Measurements from ENCODE around the gene QSOX2.
A peak's percentile ranks its signal among the peaks of the same experiment; 100 is the strongest.

Gene QSOX2, protein sequence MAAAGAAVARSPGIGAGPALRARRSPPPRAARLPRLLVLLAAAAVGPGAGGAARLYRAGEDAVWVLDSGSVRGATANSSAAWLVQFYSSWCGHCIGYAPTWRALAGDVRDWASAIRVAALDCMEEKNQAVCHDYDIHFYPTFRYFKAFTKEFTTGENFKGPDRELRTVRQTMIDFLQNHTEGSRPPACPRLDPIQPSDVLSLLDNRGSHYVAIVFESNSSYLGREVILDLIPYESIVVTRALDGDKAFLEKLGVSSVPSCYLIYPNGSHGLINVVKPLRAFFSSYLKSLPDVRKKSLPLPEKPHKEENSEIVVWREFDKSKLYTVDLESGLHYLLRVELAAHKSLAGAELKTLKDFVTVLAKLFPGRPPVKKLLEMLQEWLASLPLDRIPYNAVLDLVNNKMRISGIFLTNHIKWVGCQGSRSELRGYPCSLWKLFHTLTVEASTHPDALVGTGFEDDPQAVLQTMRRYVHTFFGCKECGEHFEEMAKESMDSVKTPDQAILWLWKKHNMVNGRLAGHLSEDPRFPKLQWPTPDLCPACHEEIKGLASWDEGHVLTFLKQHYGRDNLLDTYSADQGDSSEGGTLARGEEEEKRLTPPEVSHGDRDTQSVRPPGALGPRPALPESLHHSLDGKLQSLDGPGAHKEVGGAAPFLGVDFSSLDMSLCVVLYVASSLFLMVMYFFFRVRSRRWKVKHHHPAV

GRCh38 chr9:136245219-136246150 is at the start of gene QSOX2:
Gene QSOX2 (minus strand): TSS chr9:136245812. CDS start chr9:136245803, 9 bp downstream.
- peak; percentile 81 for DNase-seq

GRCh38 chr9:136295055-136295454 is 49.4 kb upstream of the QSOX2 start:
- DNase-seq = no peak

- DNase-seq = no peak
Observed at GRCh38 chr9:136294437-136294836, 48.8 kb upstream of the QSOX2 start.

- DNase-seq = no peak
Observed at GRCh38 chr9:136293476-136294077, 48.0 kb upstream of the QSOX2 start.

GRCh38 chr9:136292591-136293448 is 47.2 kb upstream of the QSOX2 start:
- no peak for DNase-seq

GRCh38 chr9:136292026-136292538 is 46.5 kb upstream of the QSOX2 start:
- no peak for DNase-seq

- DNase-seq = no peak
Observed at GRCh38 chr9:136291306-136292025, 45.9 kb upstream of the QSOX2 start.

GRCh38 chr9:136290508-136291000 is 44.9 kb upstream of the QSOX2 start:
- no peak for DNase-seq

GRCh38 chr9:136289651-136290507 is 44.3 kb upstream of the QSOX2 start:
- DNase-seq = no peak

DNA sequence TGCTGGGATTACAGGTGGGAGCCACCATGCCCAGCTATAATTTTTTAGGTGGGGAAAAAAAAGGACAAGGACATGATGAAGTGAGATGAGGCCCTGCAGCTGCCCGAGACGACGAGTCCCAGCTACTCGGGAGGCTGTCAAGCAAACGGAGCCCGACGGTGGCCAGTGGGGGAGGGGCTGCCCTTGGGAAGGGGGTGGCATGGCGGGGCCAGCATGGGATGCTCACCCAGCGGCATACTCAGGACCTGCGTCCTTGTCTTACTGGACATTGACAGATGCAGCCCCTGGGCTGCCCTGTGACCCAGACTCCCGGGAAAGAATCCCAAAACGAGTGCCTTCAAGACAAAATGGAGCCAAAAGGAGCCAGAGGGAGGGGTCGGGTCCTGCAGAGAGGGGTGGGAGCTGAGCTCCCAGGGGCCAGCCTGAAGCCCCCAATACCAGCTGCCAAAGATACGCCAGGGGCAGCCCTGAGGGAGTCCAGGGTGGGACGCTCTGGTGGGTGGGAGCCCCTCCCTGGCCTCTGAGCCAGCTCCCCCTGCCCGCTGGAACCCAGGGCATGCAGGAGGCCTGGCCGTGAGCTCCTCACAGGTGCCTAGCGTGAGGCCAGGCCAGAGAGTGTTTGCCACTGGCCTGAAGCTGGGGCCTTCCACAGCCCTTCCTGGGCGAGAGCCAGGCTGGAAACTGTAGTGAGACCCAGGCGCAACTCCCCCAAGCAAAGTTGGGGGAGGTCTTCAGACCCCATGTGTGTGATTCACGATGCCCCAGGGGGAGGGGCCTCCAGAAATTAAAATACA is 42.5 kb upstream of the QSOX2 start:
- DNase-seq = no peak

DNA sequence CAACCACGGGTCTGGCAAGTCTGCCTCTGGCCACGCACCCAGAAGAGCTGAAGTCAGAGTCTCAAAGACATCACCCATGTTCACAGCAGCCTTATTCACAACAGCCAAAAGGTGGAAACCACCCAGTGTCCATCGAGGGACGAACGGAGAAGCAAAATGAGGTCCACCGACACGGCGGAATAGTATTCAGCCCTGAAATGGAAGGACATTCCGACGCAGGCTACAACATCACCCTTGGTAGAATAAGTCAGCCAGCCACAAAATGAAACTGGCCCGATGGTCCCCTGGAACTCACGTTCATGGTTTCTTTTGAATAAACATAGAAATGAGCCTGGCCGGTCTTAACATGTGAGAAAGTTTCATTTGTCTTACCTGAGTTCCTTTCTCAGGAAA is 41.4 kb upstream of the QSOX2 start:
- no peak for DNase-seq

DNA sequence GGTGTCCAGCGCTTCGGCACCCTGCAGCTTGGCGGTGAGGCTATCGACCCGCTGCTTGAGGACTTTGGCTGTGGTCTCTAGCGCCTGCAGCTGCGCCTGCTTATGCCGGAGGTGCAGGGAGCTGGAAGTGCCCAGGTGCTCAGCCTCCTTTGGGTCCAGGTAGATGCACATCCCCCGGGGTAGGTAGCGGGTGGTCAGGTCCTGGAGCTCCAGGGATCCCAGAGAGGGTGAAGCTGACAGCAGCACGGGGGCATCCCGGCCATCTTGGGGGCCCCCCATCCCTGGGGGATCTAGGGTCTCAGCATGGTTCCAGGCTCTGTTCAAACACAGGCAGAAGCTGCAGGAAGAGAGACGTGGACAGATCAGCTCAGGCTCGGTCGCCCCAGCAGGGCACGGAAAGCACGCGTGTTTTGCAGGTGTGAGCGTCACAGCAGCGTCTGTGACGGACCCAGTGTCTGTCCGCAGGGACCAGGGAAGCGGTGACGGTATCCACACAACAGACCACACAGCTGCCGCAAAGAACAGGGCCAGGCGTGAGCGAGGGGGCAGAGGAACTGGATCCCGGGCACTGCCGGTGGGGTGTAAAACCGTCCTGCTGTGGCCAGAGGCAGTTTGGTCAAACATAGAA is 40.9 kb upstream of the QSOX2 start:
- DNase-seq = no peak

GRCh38 chr9:136285501-136286358 is 40.1 kb upstream of the QSOX2 start:
- no peak for DNase-seq

GRCh38 chr9:136284951-136285350 is 39.3 kb upstream of the QSOX2 start:
- DNase-seq = no peak

DNA sequence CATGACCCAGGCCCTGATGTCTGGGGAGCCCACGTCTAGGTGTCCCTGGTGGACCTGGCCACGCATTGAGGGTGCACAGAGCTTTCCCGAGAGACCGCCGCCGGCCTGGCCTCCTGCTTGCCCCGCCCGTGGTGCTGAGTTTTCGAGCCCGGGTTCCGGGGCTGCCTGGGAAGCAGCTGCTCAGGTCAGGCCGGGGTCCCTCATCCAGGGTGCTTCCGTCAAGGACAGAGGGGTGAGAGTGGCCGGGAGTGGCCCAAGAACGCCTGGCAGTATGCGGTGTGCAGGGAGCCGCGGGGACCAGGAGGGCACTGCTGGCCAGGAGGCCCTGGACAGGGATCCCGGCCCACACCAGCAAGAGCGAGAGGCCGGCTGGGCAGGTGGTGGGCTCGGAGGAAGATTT is 38.7 kb upstream of the QSOX2 start:
- no peak for DNase-seq

GRCh38 chr9:136283291-136284235 is 38.0 kb upstream of the QSOX2 start:
- peak; percentile 72 for DNase-seq
